ENCODE measurements around the gene OTOGL. TPM values are rescaled to one million over a fixed set of nuclear protein-coding genes. Genes with fewer than 3 reads are reported as not detected.

The OTOGL gene
- polyA plus RNA-seq, 3 donors: not detected

DNA sequence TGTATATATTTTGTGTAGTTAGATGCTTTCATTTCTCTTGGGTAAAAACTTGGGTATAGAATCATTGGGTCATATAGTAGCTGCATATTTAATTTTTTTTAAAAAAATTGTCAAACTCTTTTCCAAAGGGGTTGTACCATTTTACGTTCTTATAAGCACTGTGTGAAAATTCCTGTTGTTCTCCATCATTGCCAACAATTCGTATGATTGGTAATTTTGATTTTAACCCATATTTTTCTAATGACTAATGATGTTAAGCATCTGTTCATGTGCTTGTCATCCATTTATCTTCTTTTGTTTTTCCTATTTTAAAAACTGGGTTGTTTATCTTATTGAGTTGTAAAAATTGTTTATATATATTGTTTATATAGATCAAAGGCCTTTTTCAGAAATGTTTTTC lies 77.4 kb downstream of the OTOGL start:
- Histone ChIP-seq H3K9ac (ENCODE audit: insufficient read depth, low read length, poor library complexity, severe bottlenecking) (no peak overlapping the region), H2AFZ (ENCODE audit: insufficient read depth, low read depth, low read length, poor library complexity, severe bottlenecking) (no peak overlapping the region), H3K4me2 (replicated peaks; ENCODE audit: extremely low read depth, low read length, poor library complexity, severe bottlenecking) (no peak overlapping the region), H4K20me1 (ENCODE audit: insufficient read depth, low read length) (no peaks in the 10 kb centered on the region), H3K9me3 (replicated peaks in 1 of 2; ENCODE audit: control insufficient read depth in 1 of 2, insufficient read depth in 1 of 2, low read length in 2 of 2) (no peaks in the 10 kb centered on the region), H3K27ac (ENCODE audit: low read depth in 1 of 2, low read length in 2 of 2) (no peak overlapping the region), H3K27me3 (ENCODE audit: control insufficient read depth in 2 of 2, insufficient read depth in 2 of 2, low read length in 2 of 2) (no peaks in the 10 kb centered on the region), H3K36me3 (replicated peaks in 1 of 2; ENCODE audit: control insufficient read depth in 1 of 2, insufficient read depth in 2 of 2, low read length in 2 of 2) (no peaks in the 10 kb centered on the region), H3K79me2 (ENCODE audit: insufficient read depth, low read length) (no peaks in the 10 kb centered on the region), H3K4me3 (replicated peaks in 1 of 3; ENCODE audit: low read depth in 2 of 3, low read length in 3 of 3) (no peak overlapping the region), H3K4me1 (ENCODE audit: control insufficient read depth in 1 of 2, insufficient read depth in 2 of 2, low read length in 2 of 2) (no peaks in the 10 kb centered on the region)
- H3K4me1 Mint-ChIP-seq: no peaks in the 10 kb centered on the region
- TF ChIP-seq CTCF (IDR thresholded peaks at IDR 0.05): no peak
- H3K9me3 Mint-ChIP-seq: peaks cover 0 to 6% (median 2%) of the 10 kb centered on the region in 7 donors
- H3K36me3 Mint-ChIP-seq: no peaks in the 10 kb centered on the region
- DNase-seq: no peak
- intact Hi-C loops (cut with micrococcal nuclease): no loop called here
- no peak overlapping the region for H3K27ac Mint-ChIP-seq
- H3K27me3 Mint-ChIP-seq (ENCODE audit: low read depth in 3 of 3): peaks cover 0 to 3% (median 1%) of the 10 kb centered on the region in 3 donors
- H3K4me3 Mint-ChIP-seq: no peak overlapping the region
- no CpG with 5 or more reads among the region's 2 CpGs for WGBS (ENCODE audit: insufficient coverage)

DNA sequence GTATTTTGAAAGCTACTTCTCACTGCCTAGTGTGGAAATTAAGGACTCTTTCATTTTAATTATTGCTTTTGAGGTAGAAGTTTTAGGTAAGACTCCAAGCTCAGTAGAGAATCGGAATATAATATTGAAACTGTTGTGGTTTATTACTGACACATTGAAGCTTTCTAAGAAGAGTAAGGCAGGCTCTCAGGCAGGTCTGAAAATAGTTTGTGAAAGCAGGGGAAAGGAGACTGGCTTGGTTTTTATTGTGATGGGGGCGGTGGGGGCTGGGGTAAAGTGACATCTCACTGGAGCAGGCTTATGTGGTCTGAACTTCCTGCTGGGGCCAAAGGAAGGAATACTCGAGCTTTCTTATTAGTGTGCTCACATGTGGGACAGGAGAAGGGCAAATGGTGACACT lies 79.5 kb downstream of the OTOGL start:
- Histone ChIP-seq H2AFZ (ENCODE audit: insufficient read depth, low read depth, low read length, poor library complexity, severe bottlenecking) (no peak overlapping the region), H3K4me2 (replicated peaks; ENCODE audit: extremely low read depth, low read length, poor library complexity, severe bottlenecking) (no peak overlapping the region)
- H3K4me3 Mint-ChIP-seq: no peak overlapping the region

More for the DNA sequence above, 79.5 kb downstream of the OTOGL start:
- H3K27ac Mint-ChIP-seq: peak overlapping the region in 1 of 7 donors; percentile 35
- no peak overlapping the region for H3K4me3 ChIP-seq (replicated peaks in 1 of 3; ENCODE audit: low read depth in 2 of 3, low read length in 3 of 3)
- no peak overlapping the region for H3K9ac ChIP-seq (ENCODE audit: insufficient read depth, low read length, poor library complexity, severe bottlenecking)
- no peaks in the 10 kb centered on the region for H3K27me3 ChIP-seq (ENCODE audit: control insufficient read depth in 2 of 2, insufficient read depth in 2 of 2, low read length in 2 of 2)
- H3K4me1 Mint-ChIP-seq: no peaks in the 10 kb centered on the region
- whole genome bisulfite sequencing (ENCODE audit: insufficient coverage): 47% methylated on average over 3 of the region's 3 CpGs
- H3K4me1 ChIP-seq (ENCODE audit: control insufficient read depth in 1 of 2, insufficient read depth in 2 of 2, low read length in 2 of 2): no peaks in the 10 kb centered on the region
- intact Hi-C loops (cut with micrococcal nuclease): no loop called here
- H3K79me2 ChIP-seq (ENCODE audit: insufficient read depth, low read length): no peaks in the 10 kb centered on the region
- H3K27ac ChIP-seq (ENCODE audit: low read depth in 1 of 2, low read length in 2 of 2): no peak overlapping the region
- H3K36me3 Mint-ChIP-seq: no peaks in the 10 kb centered on the region
- no peaks in the 10 kb centered on the region for H3K36me3 ChIP-seq (replicated peaks in 1 of 2; ENCODE audit: control insufficient read depth in 1 of 2, insufficient read depth in 2 of 2, low read length in 2 of 2)
- peaks cover 0 to 2% (median 0%) of the 10 kb centered on the region in 3 donors for H3K27me3 Mint-ChIP-seq (ENCODE audit: low read depth in 3 of 3)
- H3K9me3 ChIP-seq (replicated peaks in 1 of 2; ENCODE audit: control insufficient read depth in 1 of 2, insufficient read depth in 1 of 2, low read length in 2 of 2): no peaks in the 10 kb centered on the region
- DNase-seq: no peak
- peaks cover 0 to 1% (median 0%) of the 10 kb centered on the region in 7 donors for H3K9me3 Mint-ChIP-seq
- TF ChIP-seq CTCF (IDR thresholded peaks at IDR 0.05): no peak
- no peaks in the 10 kb centered on the region for H4K20me1 ChIP-seq (ENCODE audit: insufficient read depth, low read length)
